Measurements from ENCODE around the gene IGFBP7.

Gene IGFBP7

GRCh38 chr4:57093845-57094831 is 16.0 kb downstream of the IGFBP7 start:
- DNase-seq (ENCODE audit: low read depth), result peak; percentile 39
- TF ChIP-seq CTCF (conservative IDR thresholded peaks at IDR 0.05; ENCODE audit: low read depth, low read length), result no peak
- no peak overlapping the region for H3K4me3 ChIP-seq (ENCODE audit: low read depth, low read length)

- TF ChIP-seq CTCF (conservative IDR thresholded peaks at IDR 0.05; ENCODE audit: low read depth, low read length), result no peak
- H3K4me3 ChIP-seq (ENCODE audit: low read depth, low read length), result no peak overlapping the region
- DNase-seq (ENCODE audit: low read depth), result no peak
Observed at GRCh38 chr4:57091657-57092162, 18.5 kb downstream of the IGFBP7 start.

- H3K4me3 ChIP-seq (ENCODE audit: low read depth, low read length), result no peak overlapping the region
- no peak for TF ChIP-seq CTCF (conservative IDR thresholded peaks at IDR 0.05; ENCODE audit: low read depth, low read length)
- DNase-seq (ENCODE audit: low read depth), result no peak
Observed at GRCh38 chr4:57090079-57090478, 20.1 kb downstream of the IGFBP7 start.

- no peak for TF ChIP-seq CTCF (conservative IDR thresholded peaks at IDR 0.05; ENCODE audit: low read depth, low read length)
- no peak for DNase-seq (ENCODE audit: low read depth)
- H3K4me3 ChIP-seq (ENCODE audit: low read depth, low read length), result no peak overlapping the region
Observed at GRCh38 chr4:57089549-57089948, 20.6 kb downstream of the IGFBP7 start.

GRCh38 chr4:57086031-57086723 is 24.0 kb downstream of the IGFBP7 start:
- no peak for DNase-seq (ENCODE audit: low read depth)
- TF ChIP-seq CTCF (conservative IDR thresholded peaks at IDR 0.05; ENCODE audit: low read depth, low read length), result no peak

GRCh38 chr4:57085278-57085677 is 24.9 kb downstream of the IGFBP7 start:
- TF ChIP-seq CTCF (conservative IDR thresholded peaks at IDR 0.05; ENCODE audit: low read depth, low read length), result no peak
- DNase-seq (ENCODE audit: low read depth), result no peak

More at GRCh38 chr4:57086031-57086723, 24.0 kb downstream of the IGFBP7 start:
- no peak overlapping the region for H3K4me3 ChIP-seq (ENCODE audit: low read depth, low read length)

More at GRCh38 chr4:57085278-57085677, 24.9 kb downstream of the IGFBP7 start:
- no peak overlapping the region for H3K4me3 ChIP-seq (ENCODE audit: low read depth, low read length)

Data from choroid plexus epithelial cell (primary cell).